ENCODE measurements around the gene SEZ6L.

SEZ6L gene

GRCh38 chr22:26432619-26433311, 263.5 kb downstream of the SEZ6L start:
- no peak for DNase-seq

All from DMS79 treated with DMSO at 0.1 percent for 48 hours (cell line).